KG1 (cell line): ENCODE measurements around the gene NKIRAS2.

Experiments
- DNase-seq: peaks from one replicate; lab custom pipeline; 2025; lab: John Stamatoyannopoulos, UW

The NKIRAS2 gene

GRCh38 chr17:42019509-42020404 lies at the start of gene NKIRAS2:
Gene NKIRAS2 (plus strand): TSS chr17:42020090. CDS start chr17:42021578, 1,488 bp downstream.
- peak; percentile 82 for DNase-seq

- no peak for DNase-seq
Observed at GRCh38 chr17:41970901-41971331, 49.0 kb upstream of the NKIRAS2 start.

DNA sequence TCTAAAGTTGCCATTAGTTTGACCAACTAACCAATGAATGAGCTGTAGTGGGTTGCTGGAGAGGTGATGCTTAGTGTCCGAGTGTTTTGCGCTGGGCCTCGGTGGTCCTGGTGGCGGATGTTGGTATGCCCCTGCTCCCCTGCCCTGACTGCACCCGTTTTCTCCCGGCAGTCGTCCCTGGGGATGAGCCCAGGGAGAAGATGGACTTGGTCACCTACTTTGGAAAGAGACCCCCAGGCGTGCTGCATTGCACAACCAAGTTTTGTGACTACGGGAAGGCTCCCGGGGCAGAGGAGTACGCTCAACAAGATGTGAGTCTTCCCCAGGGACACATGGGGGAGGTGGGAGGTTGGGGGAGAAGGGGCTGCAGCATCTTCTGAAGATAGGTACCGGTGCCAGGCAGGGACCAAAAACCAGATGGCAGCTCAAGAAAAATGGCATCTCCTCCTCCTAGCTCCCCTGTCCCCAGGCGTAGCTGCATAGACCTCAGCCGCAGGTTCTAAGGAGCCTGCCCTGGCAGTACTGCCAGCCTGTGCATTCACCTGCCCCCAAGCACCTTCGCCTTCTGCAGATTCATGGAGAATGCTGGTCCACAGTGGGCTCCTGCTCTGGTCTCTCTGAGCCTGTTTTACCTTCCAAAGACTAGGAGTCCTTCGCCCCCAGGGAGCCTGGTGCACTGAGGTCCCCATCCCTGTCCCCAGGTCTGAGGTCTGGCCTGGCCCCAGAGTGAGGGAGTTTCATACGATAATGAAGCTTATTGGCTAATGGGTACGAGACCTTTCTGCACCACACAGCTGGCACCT lies 48.0 kb upstream of the NKIRAS2 start:
- DNase-seq, result no peak

- DNase-seq, result no peak
Observed at GRCh38 chr17:41972571-41973407, 47.1 kb upstream of the NKIRAS2 start.

GRCh38 chr17:41973408-41973811 lies 46.5 kb upstream of the NKIRAS2 start:
- no peak for DNase-seq

- no peak for DNase-seq
Observed at GRCh38 chr17:41974031-41974430, 45.9 kb upstream of the NKIRAS2 start.

DNA sequence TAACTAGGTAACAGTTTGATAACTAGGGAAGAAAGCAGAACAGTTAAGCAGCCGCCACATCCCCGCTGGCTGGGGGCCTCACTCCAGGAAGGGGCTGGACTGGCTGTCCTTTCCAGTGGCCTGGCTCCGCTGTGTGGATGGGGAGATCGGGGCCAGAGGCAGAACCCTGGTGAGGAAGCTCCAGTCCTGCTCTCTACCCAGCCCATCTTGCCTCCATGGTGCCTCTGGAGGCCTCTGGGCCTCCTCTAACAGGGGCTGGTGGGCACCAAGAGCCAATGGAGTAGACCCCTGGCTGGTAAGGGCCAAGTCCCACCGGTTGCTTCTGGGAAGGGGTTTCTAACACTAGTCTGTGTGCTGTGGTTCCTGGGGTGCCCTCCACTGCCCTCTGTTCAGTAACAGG lies 45.2 kb upstream of the NKIRAS2 start:
- no peak for DNase-seq

DNA sequence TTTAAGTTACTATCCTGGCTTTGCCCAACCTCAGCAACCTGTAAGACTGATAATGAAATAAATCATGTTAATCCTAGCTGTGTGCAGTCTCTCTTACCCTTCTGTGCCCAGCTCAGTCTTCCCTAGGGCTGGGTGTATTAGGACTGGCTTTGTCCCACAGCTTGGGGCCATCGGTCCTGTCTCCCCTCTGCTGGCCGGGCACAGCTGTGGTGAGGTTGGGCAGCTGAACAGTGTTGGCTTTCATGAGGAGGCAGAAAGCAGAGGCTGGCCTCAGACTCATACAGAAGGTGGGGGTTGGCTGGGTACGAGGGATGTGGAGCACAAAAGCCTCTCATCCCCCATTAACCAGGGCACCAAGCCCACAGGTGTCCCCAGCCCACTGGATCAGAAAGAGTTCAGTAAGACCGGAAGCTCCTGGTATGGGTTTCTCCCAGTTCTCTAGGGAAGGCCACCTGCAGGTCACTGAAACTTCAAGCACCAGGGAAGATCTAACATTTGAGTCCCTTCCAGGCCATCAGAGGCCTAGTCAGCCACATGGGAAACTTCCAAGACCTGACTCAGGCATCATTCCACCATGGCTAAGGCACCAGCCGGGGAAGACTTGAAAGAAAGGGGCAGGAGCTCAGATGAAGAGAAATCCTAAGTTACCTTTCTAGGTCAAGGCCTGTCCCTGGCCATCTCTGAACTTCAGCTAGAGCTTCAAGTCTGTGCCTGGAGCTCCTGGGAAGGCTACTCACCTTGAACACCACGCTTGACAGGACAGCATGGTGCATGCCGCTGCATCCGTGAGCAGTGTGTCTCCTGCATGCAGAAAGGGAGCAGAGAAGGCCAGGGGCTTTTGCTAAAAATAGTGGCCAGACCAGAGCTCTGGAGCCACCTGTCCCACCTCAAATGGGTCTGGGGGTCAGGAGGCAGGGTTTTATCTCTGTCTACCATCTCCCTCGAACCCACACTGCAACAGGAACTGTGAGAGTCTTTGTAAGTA lies 44.5 kb upstream of the NKIRAS2 start:
- DNase-seq, result no peak

DNA sequence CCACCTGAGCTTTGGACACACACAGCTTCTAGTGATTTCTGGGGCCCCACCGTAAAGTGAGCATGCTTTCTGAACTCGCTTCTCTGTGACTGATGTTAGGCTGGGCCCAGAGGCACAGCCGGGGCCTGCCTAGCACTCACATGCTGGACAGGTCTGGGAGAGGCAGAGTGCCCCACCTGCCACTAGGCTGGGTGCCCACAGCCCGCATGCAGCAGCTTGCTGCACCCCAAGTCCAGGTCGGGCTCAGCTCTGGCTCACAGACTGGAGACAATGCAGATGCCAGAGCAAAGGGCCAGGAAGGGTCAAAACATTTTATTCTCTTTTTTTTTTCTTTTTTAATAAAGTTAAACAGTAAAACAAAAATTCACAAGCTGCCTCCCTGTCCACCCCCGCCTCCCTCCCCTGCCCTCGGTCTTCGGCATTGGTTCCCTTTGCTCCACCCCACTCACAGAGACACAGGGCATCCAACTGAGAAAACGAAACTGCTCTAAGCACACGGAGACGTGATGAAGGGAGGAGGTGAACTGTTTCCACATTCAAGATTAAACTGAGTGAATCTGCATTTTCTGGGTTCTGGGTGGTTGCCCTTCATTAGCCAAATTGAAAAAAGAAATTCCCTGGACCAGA lies 43.6 kb upstream of the NKIRAS2 start:
- no peak for DNase-seq

DNA sequence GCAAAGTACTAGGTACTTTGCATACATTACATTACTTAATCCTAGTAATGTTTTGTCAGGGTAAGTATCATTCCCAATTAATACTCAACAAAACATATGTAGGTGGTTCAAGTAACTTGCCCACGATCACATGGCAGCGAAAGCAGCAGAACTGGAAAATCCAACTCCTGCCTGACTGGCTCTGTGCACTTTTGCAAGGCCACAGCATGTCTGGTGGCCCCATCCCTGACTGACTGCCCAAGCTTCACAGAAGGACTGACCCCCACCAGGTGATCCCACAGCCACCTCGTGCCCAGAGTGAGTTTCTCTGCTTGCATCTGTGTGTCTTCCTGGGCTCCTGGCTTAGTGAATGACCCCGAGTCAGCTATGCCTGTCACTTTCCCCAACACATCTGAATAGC lies 41.9 kb upstream of the NKIRAS2 start:
- DNase-seq, result no peak

- no peak for DNase-seq
Observed at GRCh38 chr17:41982026-41982760, 37.7 kb upstream of the NKIRAS2 start.

- no peak for DNase-seq
Observed at GRCh38 chr17:41984454-41984853, 35.4 kb upstream of the NKIRAS2 start.

DNA sequence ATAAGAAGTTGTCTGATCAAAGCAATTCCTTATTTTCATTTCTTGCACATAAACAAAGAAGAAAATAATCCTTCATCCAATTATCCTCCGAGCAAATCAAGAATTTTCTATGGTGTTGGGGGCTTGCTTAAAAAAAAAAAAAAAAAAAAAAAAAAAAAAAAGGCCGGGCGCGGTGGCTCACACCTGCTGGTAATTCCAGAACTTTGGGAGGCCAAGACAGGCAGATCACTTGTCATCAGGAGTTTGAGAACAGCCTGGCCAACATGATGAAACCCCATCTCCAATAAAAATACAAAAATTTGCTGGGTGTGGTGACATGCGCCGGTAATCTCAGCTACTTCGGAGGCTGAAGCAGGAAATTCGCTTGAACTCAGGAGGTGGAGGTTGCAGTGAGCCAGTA lies 34.0 kb upstream of the NKIRAS2 start:
- DNase-seq, result no peak

DNA sequence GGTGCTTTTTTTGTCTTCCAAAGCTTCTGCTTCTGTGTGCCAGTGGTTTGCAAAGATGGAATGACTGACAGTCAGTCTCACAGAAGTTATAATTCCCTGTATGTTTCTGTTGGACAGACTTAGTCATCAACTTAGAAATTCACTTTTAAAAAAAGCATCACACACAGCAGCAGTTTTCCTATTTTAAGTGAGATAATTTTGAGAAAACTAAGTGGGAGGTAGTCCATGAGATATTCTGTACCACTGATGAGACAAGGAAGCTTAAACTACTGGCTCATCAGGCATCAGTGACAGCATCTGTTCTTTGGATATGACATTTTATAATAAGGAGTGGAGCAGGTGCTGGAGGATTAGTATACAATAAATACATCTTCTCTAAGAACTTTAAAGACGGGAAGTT lies 33.3 kb upstream of the NKIRAS2 start:
- DNase-seq, result no peak

- DNase-seq, result no peak
Observed at GRCh38 chr17:41987642-41988041, 32.2 kb upstream of the NKIRAS2 start.

GRCh38 chr17:41988418-41988817 lies 31.5 kb upstream of the NKIRAS2 start:
- no peak for DNase-seq

GRCh38 chr17:41989702-41990419 lies 30.0 kb upstream of the NKIRAS2 start:
- no peak for DNase-seq

GRCh38 chr17:41992576-41992975 lies 27.3 kb upstream of the NKIRAS2 start:
- DNase-seq, result no peak

- no peak for DNase-seq
Observed at GRCh38 chr17:41996855-41997164, 23.1 kb upstream of the NKIRAS2 start.
